Naive B cell (primary cell): ENCODE measurements around the gene USP35. TPM values are rescaled to one million over a fixed set of nuclear protein-coding genes. Genes with fewer than 3 reads are reported as not detected.
"Not testable (repeated sequence)": the region's sequence is repeated elsewhere in the genome, so short reads cannot be mapped to it uniquely, and the experiment has no call there.

Experiments used
- ATAC-seq, 2 donors: fragments of 150-1000 bp; cut with Tn5 transposase; 2 replicates each; pipeline ENCODE4 v1.10.0; 2021; ENCODE audit warnings: low read depth in 2 of 2, mild to moderate bottlenecking in 2 of 2, moderate library complexity in 2 of 2
- DNase-seq: peaks from one replicate; pipeline ENCODE4 v3.0.0; 2022
- H3K27ac Mint-ChIP-seq, 6 donors: one replicate each; pipeline ENCODE4 v1.8.0; 2020 to 2022; ENCODE audit warnings: mild to moderate bottlenecking in 6 of 6, mixed read lengths in 6 of 6, moderate library complexity in 5 of 6, inconsistent platforms in 2 of 6
- H3K27me3 Mint-ChIP-seq, 3 donors: one replicate each; pipeline ENCODE4 v1.8.0; 2021 to 2022; ENCODE audit warnings: mixed read lengths in 3 of 3, mild to moderate bottlenecking in 1 of 3
- H3K36me3 Mint-ChIP-seq, 2 donors: one replicate each; pipeline ENCODE4 v1.8.0; 2020 to 2022; ENCODE audit warnings: mixed read lengths in 2 of 2, inconsistent platforms in 1 of 2, mild to moderate bottlenecking in 1 of 2
- H3K4me1 Mint-ChIP-seq, 3 donors: one replicate each; pipeline ENCODE4 v1.8.0; 2020 to 2022; ENCODE audit warnings: mixed read lengths in 3 of 3, inconsistent platforms in 1 of 3, mild to moderate bottlenecking in 1 of 3, moderate library complexity in 1 of 3
- H3K4me3 Mint-ChIP-seq, 8 donors: one replicate each; pipeline ENCODE4 v1.8.0; 2020 to 2022; ENCODE audit warnings: mild to moderate bottlenecking in 8 of 8, mixed read lengths in 8 of 8, moderate library complexity in 8 of 8, inconsistent platforms in 2 of 8
- H3K9me3 Mint-ChIP-seq, 7 donors: one replicate each; pipeline ENCODE4 v1.8.0; 2020 to 2022; ENCODE audit warnings: mixed read lengths in 7 of 7, mild to moderate bottlenecking in 5 of 7, inconsistent platforms in 2 of 7, moderate library complexity in 1 of 7
- polyA plus RNA-seq, 6 donors: library from polyadenylated mRNA; unstranded; fragments of 300-500 nt; fragmentation: Illumina TruSeq; gene quantifications; one replicate each; pipeline ENCODE4 v1.2.3, GENCODE V29; 2021; ENCODE audit warnings: low read depth in 6 of 6

Gene USP35
- polyA plus RNA-seq, 6 donors from 2014 or later: 0.11 to 0.76 (median 0.52) TPM; not detected in 1

GRCh38 chr11:78227921-78228320, 39.2 kb downstream of the USP35 start:
- Mint-ChIP-seq H3K27me3 (no peaks in the 10 kb centered on the region), H3K9me3 (no peaks in the 10 kb centered on the region), H3K36me3 (no peaks in the 10 kb centered on the region), H3K4me1 (peaks cover 48 to 62% (median 58%) of the 10 kb centered on the region in 3 donors), H3K4me3 (peak overlapping the region in 7 of 8 donors; percentile 18 to 80 (median 38)), H3K27ac (peak overlapping the region; percentile 32 to 95 (median 89))
- DNase-seq: peak; percentile 44
- peak; percentile 77 to 79 for ATAC-seq

GRCh38 chr11:78228467-78228866, 39.7 kb downstream of the USP35 start:
- H3K27ac Mint-ChIP-seq: peak overlapping the region; percentile 32 to 95 (median 89)
- H3K36me3 Mint-ChIP-seq: no peaks in the 10 kb centered on the region
- peaks cover 43 to 56% (median 53%) of the 10 kb centered on the region in 3 donors for H3K4me1 Mint-ChIP-seq
- ATAC-seq: peak; percentile 71 to 74
- DNase-seq: peak; percentile 52
- no peaks in the 10 kb centered on the region for H3K27me3 Mint-ChIP-seq
- H3K4me3 Mint-ChIP-seq: peak overlapping the region in 3 of 8 donors; percentile 24 to 75 (median 74)
- no peaks in the 10 kb centered on the region for H3K9me3 Mint-ChIP-seq

- ATAC-seq: no peak
- Mint-ChIP-seq H3K4me3 (peak overlapping the region in 1 of 8 donors; percentile 12), H3K36me3 (no peaks in the 10 kb centered on the region), H3K27ac (peak overlapping the region in 2 of 6 donors; percentile 55 to 81), H3K4me1 (peaks cover 39 to 50% (median 46%) of the 10 kb centered on the region in 3 donors), H3K9me3 (no peaks in the 10 kb centered on the region), H3K27me3 (no peaks in the 10 kb centered on the region)
- DNase-seq: no peak
These were observed 40.4 kb downstream of the USP35 start for GRCh38 chr11:78229106-78229505.

GRCh38 chr11:78230161-78230877, 41.6 kb downstream of the USP35 start:
- no peak for DNase-seq
- H3K4me1 Mint-ChIP-seq: peaks cover 29 to 38% (median 34%) of the 10 kb centered on the region in 3 donors
- H3K4me3 Mint-ChIP-seq: no peak overlapping the region
- H3K36me3 Mint-ChIP-seq: no peaks in the 10 kb centered on the region
- peak overlapping the region in 3 of 6 donors; percentile 5 to 21 (median 11) for H3K27ac Mint-ChIP-seq
- no peaks in the 10 kb centered on the region for H3K9me3 Mint-ChIP-seq
- no peak for ATAC-seq
- H3K27me3 Mint-ChIP-seq: no peaks in the 10 kb centered on the region

- Mint-ChIP-seq H3K4me1 (peaks cover 28 to 29% (median 28%) of the 10 kb centered on the region in 3 donors), H3K27me3 (no peaks in the 10 kb centered on the region), H3K4me3 (no peak overlapping the region), H3K9me3 (peaks cover 0 to under 1% (median 0%) of the 10 kb centered on the region in 7 donors), H3K27ac (peak overlapping the region in 1 of 6 donors; percentile 39), H3K36me3 (peaks cover 0 to 2% of the 10 kb centered on the region in 2 donors)
- ATAC-seq (no peak), DNase-seq (no peak)
These were observed 43.3 kb downstream of the USP35 start for GRCh38 chr11:78231962-78232501.

GRCh38 chr11:78233046-78233445, 44.3 kb downstream of the USP35 start:
- Mint-ChIP-seq H3K36me3 (peaks cover 0 to 13% of the 10 kb centered on the region in 2 donors), H3K27ac (peak overlapping the region in 1 of 6 donors; percentile 14), H3K4me1 (peaks cover 17 to 22% (median 19%) of the 10 kb centered on the region in 3 donors)
- not testable (repeated sequence) for H3K27me3 Mint-ChIP-seq, H3K4me3 Mint-ChIP-seq, H3K9me3 Mint-ChIP-seq, ATAC-seq, DNase-seq

GRCh38 chr11:78234006-78234405, 45.3 kb downstream of the USP35 start:
- Mint-ChIP-seq H3K4me3 (no peak overlapping the region), H3K4me1 (peaks cover 8 to 13% (median 9%) of the 10 kb centered on the region in 3 donors), H3K27me3 (no peaks in the 10 kb centered on the region), H3K27ac (no peak overlapping the region), H3K36me3 (peaks cover 0 to 14% of the 10 kb centered on the region in 2 donors), H3K9me3 (peaks cover 0 to 9% (median 2%) of the 10 kb centered on the region in 7 donors)
- DNase-seq: no peak
- no peak for ATAC-seq

- no peak overlapping the region for H3K4me3 Mint-ChIP-seq
These were observed 48.8 kb downstream of the USP35 start for GRCh38 chr11:78237293-78238046.

GRCh38 chr11:78239781-78240180, 51.1 kb downstream of the USP35 start:
- no peak for DNase-seq
- Mint-ChIP-seq H3K4me1 (peaks cover 8 to 15% (median 12%) of the 10 kb centered on the region in 3 donors), H3K36me3 (peaks cover 8 to 26% of the 10 kb centered on the region in 2 donors), H3K27ac (no peak overlapping the region), H3K4me3 (no peak overlapping the region), H3K9me3 (peaks cover 11 to 35% (median 21%) of the 10 kb centered on the region in 7 donors), H3K27me3 (no peaks in the 10 kb centered on the region)
- no peak for ATAC-seq

More at GRCh38 chr11:78237293-78238046, 48.8 kb downstream of the USP35 start:
- ATAC-seq: no peak
- Mint-ChIP-seq H3K4me1 (peaks cover 0 to 6% (median 4%) of the 10 kb centered on the region in 3 donors), H3K36me3 (peaks cover 8 to 26% of the 10 kb centered on the region in 2 donors), H3K27ac (no peak overlapping the region), H3K27me3 (no peaks in the 10 kb centered on the region), H3K9me3 (peaks cover 11 to 24% (median 18%) of the 10 kb centered on the region in 7 donors)
- no peak for DNase-seq

GRCh38 chr11:78241475-78241874, 52.8 kb downstream of the USP35 start:
- H3K27me3 Mint-ChIP-seq: no peaks in the 10 kb centered on the region
- H3K36me3 Mint-ChIP-seq: peaks cover 8 to 32% of the 10 kb centered on the region in 2 donors
- no peak overlapping the region for H3K4me3 Mint-ChIP-seq
- H3K9me3 Mint-ChIP-seq: peaks cover 11 to 38% (median 25%) of the 10 kb centered on the region in 7 donors
- DNase-seq (no peak), ATAC-seq (no peak)
- no peak overlapping the region for H3K27ac Mint-ChIP-seq
- H3K4me1 Mint-ChIP-seq: peaks cover 8 to 15% (median 10%) of the 10 kb centered on the region in 3 donors

- Mint-ChIP-seq H3K27me3 (no peaks in the 10 kb centered on the region), H3K27ac (peak overlapping the region in 3 of 6 donors; percentile 23 to 81 (median 26)), H3K4me3 (no peak overlapping the region), H3K9me3 (peaks cover 6 to 32% (median 22%) of the 10 kb centered on the region in 7 donors), H3K4me1 (peaks cover 8 to 10% (median 10%) of the 10 kb centered on the region in 3 donors), H3K36me3 (peaks cover 24 to 34% of the 10 kb centered on the region in 2 donors)
- DNase-seq (no peak), ATAC-seq (no peak)
These were observed 55.4 kb downstream of the USP35 start for GRCh38 chr11:78244080-78244479.

GRCh38 chr11:78244546-78245255, 56.0 kb downstream of the USP35 start:
- DNase-seq (no peak), ATAC-seq (no peak)
- H3K27ac Mint-ChIP-seq: peak overlapping the region in 3 of 6 donors; percentile 23 to 81 (median 26)
- peaks cover 24 to 34% of the 10 kb centered on the region in 2 donors for H3K36me3 Mint-ChIP-seq
- H3K27me3 Mint-ChIP-seq: no peaks in the 10 kb centered on the region
- H3K4me3 Mint-ChIP-seq: no peak overlapping the region
- peaks cover 8 to 10% (median 10%) of the 10 kb centered on the region in 3 donors for H3K4me1 Mint-ChIP-seq
- peaks cover 6 to 32% (median 22%) of the 10 kb centered on the region in 7 donors for H3K9me3 Mint-ChIP-seq
